GM12865 (cell line): ENCODE data around the gene PIGB.

Source experiments
- DNase-seq: peaks from one replicate; pipeline ENCODE4 v3.0.0; 2010; ENCODE audit warnings: low read depth
- H3K4me3 ChIP-seq: 2 replicates; pipeline ENCODE4 v1.5.1; 2011; ENCODE audit warnings: mild to moderate bottlenecking, low read depth, low read length, control low read depth
- CTCF ChIP-seq: IDR thresholded peaks from 2 replicates; pipeline ENCODE4 v1.5.1; 2011; ENCODE audit warnings: low read length, control low read depth, low read depth, inconsistent platforms; ENCODE audit not compliant: insufficient read depth; ENCODE audit errors: missing control alignments

PIGB gene

GRCh38 chr15:55337160-55337559 lies 18.1 kb downstream of the PIGB start:
- TF ChIP-seq CTCF: no peak
- no peak overlapping the region for H3K4me3 ChIP-seq
- no peak for DNase-seq

GRCh38 chr15:55343168-55343567 lies 24.1 kb downstream of the PIGB start:
- no peak for TF ChIP-seq CTCF
- no peak for DNase-seq
- H3K4me3 ChIP-seq: no peak overlapping the region

- no peak for TF ChIP-seq CTCF
These were observed 25.2 kb downstream of the PIGB start for GRCh38 chr15:55344206-55344605.

GRCh38 chr15:55348281-55348778 lies 29.3 kb downstream of the PIGB start:
- no peak for TF ChIP-seq CTCF
- H3K4me3 ChIP-seq: no peak overlapping the region
- DNase-seq: no peak

More at GRCh38 chr15:55344206-55344605, 25.2 kb downstream of the PIGB start:
- DNase-seq: peak; percentile 3
- H3K4me3 ChIP-seq: no peak overlapping the region

- TF ChIP-seq CTCF: no peak
- no peak overlapping the region for H3K4me3 ChIP-seq
These were observed 30.3 kb downstream of the PIGB start for GRCh38 chr15:55349282-55349681.

GRCh38 chr15:55353025-55353424 lies 34.0 kb downstream of the PIGB start:
- TF ChIP-seq CTCF: no peak
- no peak overlapping the region for H3K4me3 ChIP-seq
- no peak for DNase-seq

More at GRCh38 chr15:55349282-55349681, 30.3 kb downstream of the PIGB start:
- no peak for DNase-seq

GRCh38 chr15:55356985-55357585 lies 38.1 kb downstream of the PIGB start:
- no peak overlapping the region for H3K4me3 ChIP-seq
- TF ChIP-seq CTCF: no peak
- DNase-seq: no peak
